Chondrocyte (in vitro differentiated cells): Measurements from ENCODE around the gene SNRNP70. TPM values are rescaled to one million over a fixed set of nuclear protein-coding genes. Genes with fewer than 3 reads are reported as not detected.

Experiments used
- DNase-seq: peaks from one replicate; pipeline ENCODE4 v3.0.0; 2021; ENCODE audit warnings: mixed read lengths, low spot score
- H3K27ac Mint-ChIP-seq: one replicate; pipeline ENCODE4 v1.8.0; 2021; ENCODE audit warnings: mild to moderate bottlenecking, moderate library complexity, mixed read lengths; ENCODE audit not compliant: unreplicated experiment
- H3K27me3 Mint-ChIP-seq: 2 replicates; pipeline ENCODE4 v1.8.0; 2021; ENCODE audit warnings: low read depth, mixed read lengths
- H3K36me3 Mint-ChIP-seq: 2 replicates; pipeline ENCODE4 v1.8.0; 2021; ENCODE audit warnings: low read depth, mixed read lengths
- H3K4me1 Mint-ChIP-seq: 2 replicates; pipeline ENCODE4 v1.8.0; 2021; ENCODE audit warnings: low read depth, mild to moderate bottlenecking, mixed read lengths
- H3K4me3 Mint-ChIP-seq: one replicate; pipeline ENCODE4 v1.8.0; 2021; ENCODE audit warnings: mild to moderate bottlenecking, moderate library complexity, mixed read lengths; ENCODE audit not compliant: unreplicated experiment
- H3K9me3 Mint-ChIP-seq: 2 replicates; pipeline ENCODE4 v1.8.0; 2021; ENCODE audit warnings: low read depth, mixed read lengths
- CTCF ChIP-seq: fragments of 200-600 bp; sonication (generic); IDR thresholded peaks from 2 replicates; pipeline ENCODE4 v1.5.0; 2021; ENCODE audit warnings: antibody characterized with exemption, mild to moderate bottlenecking, moderate library complexity
- total RNA-seq: library from RNA; stranded (reverse); gene quantifications from 3 replicates; pipeline ENCODE4 v1.2.1, GENCODE V29; 2021

Gene SNRNP70
- total RNA-seq, 1 donor from 2014 or later = 151 TPM

GRCh38 chr19:49153167-49153809 is 68.0 kb downstream of the SNRNP70 start:
- no peak overlapping the region for H3K4me3 Mint-ChIP-seq
- H3K9me3 Mint-ChIP-seq = peaks cover 3% of the 10 kb centered on the region
- no peak for DNase-seq
- H3K36me3 Mint-ChIP-seq = peaks cover 1% of the 10 kb centered on the region
- H3K27me3 Mint-ChIP-seq = peaks cover 3% of the 10 kb centered on the region
- H3K4me1 Mint-ChIP-seq = peaks cover 23% of the 10 kb centered on the region
- TF ChIP-seq CTCF = no peak
- no peak overlapping the region for H3K27ac Mint-ChIP-seq

- H3K27ac Mint-ChIP-seq = no peak overlapping the region
- no peak overlapping the region for H3K4me3 Mint-ChIP-seq
- H3K36me3 Mint-ChIP-seq = peaks cover 1% of the 10 kb centered on the region
These were observed 69.0 kb downstream of the SNRNP70 start for GRCh38 chr19:49154279-49154678.

GRCh38 chr19:49155005-49155819 is 70.0 kb downstream of the SNRNP70 start, which contains the start of gene HRC:
Gene HRC, minus strand, starts transcription at chr19:49155396. Its CDS starts 159 bp downstream, at chr19:49155237.
- peaks cover 3% of the 10 kb centered on the region for H3K9me3 Mint-ChIP-seq
- peaks cover 5% of the 10 kb centered on the region for H3K36me3 Mint-ChIP-seq
- TF ChIP-seq CTCF = no peak
- H3K4me3 Mint-ChIP-seq = no peak within 1 kb of the TSS
- no peak within 1 kb of the TSS for H3K27ac Mint-ChIP-seq
- peaks cover 24% of the 10 kb centered on the region for H3K4me1 Mint-ChIP-seq
- H3K27me3 Mint-ChIP-seq = peaks cover 3% of the 10 kb centered on the region
- no peak for DNase-seq

More at GRCh38 chr19:49154279-49154678, 69.0 kb downstream of the SNRNP70 start:
- no peak for DNase-seq
- TF ChIP-seq CTCF = no peak
- H3K9me3 Mint-ChIP-seq = peaks cover 3% of the 10 kb centered on the region
- peaks cover 3% of the 10 kb centered on the region for H3K27me3 Mint-ChIP-seq
- peaks cover 20% of the 10 kb centered on the region for H3K4me1 Mint-ChIP-seq

GRCh38 chr19:49155820-49156346 is 70.6 kb downstream of the SNRNP70 start:
- no peak overlapping the region for H3K27ac Mint-ChIP-seq
- no peak for DNase-seq
- no peak overlapping the region for H3K4me3 Mint-ChIP-seq
- TF ChIP-seq CTCF = no peak
- peaks cover 3% of the 10 kb centered on the region for H3K27me3 Mint-ChIP-seq
- H3K9me3 Mint-ChIP-seq = peaks cover 3% of the 10 kb centered on the region
- H3K36me3 Mint-ChIP-seq = peaks cover 10% of the 10 kb centered on the region
- peaks cover 24% of the 10 kb centered on the region for H3K4me1 Mint-ChIP-seq
